ENCODE data around the gene SLC34A1.

DNA sequence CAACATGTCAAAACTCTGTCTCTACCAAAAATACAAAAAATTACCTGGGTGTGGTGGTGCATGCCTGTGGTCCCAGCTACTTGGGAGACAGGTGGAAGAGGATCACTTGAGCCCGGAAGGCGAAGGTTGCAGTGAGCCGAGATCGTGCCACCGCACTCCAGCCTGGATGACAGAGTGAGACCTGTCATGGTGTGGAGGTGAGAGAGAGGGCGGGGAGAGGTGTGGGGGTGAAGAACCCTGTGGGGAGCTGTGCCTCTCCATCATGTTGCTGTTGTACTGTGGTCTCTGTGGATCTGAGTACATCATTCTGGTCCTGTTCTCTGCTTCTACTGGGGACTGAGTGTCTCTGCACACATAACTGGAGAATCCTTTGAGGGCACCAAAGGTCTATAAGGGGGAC is 11.3 kb upstream of the SLC34A1 start:
- TF ChIP-seq, protein P1, sequence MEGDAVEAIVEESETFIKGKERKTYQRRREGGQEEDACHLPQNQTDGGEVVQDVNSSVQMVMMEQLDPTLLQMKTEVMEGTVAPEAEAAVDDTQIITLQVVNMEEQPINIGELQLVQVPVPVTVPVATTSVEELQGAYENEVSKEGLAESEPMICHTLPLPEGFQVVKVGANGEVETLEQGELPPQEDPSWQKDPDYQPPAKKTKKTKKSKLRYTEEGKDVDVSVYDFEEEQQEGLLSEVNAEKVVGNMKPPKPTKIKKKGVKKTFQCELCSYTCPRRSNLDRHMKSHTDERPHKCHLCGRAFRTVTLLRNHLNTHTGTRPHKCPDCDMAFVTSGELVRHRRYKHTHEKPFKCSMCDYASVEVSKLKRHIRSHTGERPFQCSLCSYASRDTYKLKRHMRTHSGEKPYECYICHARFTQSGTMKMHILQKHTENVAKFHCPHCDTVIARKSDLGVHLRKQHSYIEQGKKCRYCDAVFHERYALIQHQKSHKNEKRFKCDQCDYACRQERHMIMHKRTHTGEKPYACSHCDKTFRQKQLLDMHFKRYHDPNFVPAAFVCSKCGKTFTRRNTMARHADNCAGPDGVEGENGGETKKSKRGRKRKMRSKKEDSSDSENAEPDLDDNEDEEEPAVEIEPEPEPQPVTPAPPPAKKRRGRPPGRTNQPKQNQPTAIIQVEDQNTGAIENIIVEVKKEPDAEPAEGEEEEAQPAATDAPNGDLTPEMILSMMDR (conservative IDR thresholded peaks at IDR 0.05; ENCODE audit: low read depth, low read length), result no peak
- no peak for TF ChIP-seq EZH2 (IDR thresholded peaks at IDR 0.05; ENCODE audit: borderline replicate concordance, low read depth, low read length, poor library complexity, severe bottlenecking)

Measured in A673 (cell line).